H1 (cell line): ENCODE results near the gene OR8B8. TPM values are rescaled to one million over a fixed set of nuclear protein-coding genes. Genes with fewer than 3 reads are reported as not detected.

ENCODE experiments used
- HDAC6 ChIP-seq: IDR thresholded peaks from one replicate; pipeline ENCODE4 v1.7.1; 2012; ENCODE audit warnings: low read depth, mild to moderate bottlenecking, inconsistent platforms, low read length, moderate library complexity
- JUN ChIP-seq: IDR thresholded peaks from 2 replicates; pipeline ENCODE4 v1.6.1; 2011; ENCODE audit warnings: low read depth, mild to moderate bottlenecking, improper control_type of control experiment, low read length
- PHF8 ChIP-seq: fragments of 200-600 bp; sonication (generic); conservative IDR thresholded peaks from 2 replicates; pipeline ENCODE4 v1.7.1; 2012; ENCODE audit warnings: low read depth, mild to moderate bottlenecking, inconsistent platforms, low read length, moderate library complexity
- TAF1 ChIP-seq: IDR thresholded peaks from 2 replicates; pipeline ENCODE4 v1.6.1; 2011; ENCODE audit warnings: mild to moderate bottlenecking, low read depth, low read length
- polyA plus RNA-seq, 7 experiments: library from polyadenylated mRNA; depleted of rRNA in 3 of 7; stranded (reverse) in 5 of 7; unstranded in 2 of 7; fragments of >200 nt in 5 of 7; fragments of 200-250 nt in 2 of 7; gene quantifications; 1 replicate in 5 of 7; 2 replicates in 1 of 7; 4 replicates in 1 of 7; pipeline versions ENCODE4 v1.2.1 to v1.2.3, GENCODE V29; 2011 to 2013; ENCODE audit warnings: missing spikeins in 2 of 7, mixed read lengths in 2 of 7
- total RNA-seq: library from RNA; stranded (reverse); fragmentation: NEBNext Ultra II Directional; extraction: Animal tissue kit (Norgen Biotek cat#: 25700); gene quantifications from 2 replicates; pipeline ENCODE4 v1.2.1, GENCODE V29; 2021

OR8B8 gene
- total and polyA plus RNA-seq, 2 of the 8 experiments (the other 6 are each of a cell fraction or from before 2014, with no cell fraction given) = not detected

DNA sequence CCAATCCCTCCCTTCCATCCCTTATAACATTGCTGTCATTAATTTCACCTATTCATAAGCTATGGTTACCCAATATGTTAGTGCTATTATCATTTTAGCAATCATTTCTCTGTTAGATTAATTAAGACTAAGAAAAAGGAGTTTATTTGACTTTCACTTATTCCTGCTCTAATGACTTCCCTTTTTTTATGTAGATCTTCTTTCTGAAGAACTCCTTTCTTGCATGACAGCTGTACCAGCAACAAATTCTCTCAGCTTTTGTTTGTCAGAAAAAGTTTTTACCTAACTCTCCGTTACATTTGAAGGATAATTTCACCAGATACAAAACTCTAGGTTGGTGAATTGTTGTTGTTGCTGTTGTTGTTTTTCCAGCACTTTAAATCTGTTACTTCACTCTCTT is 28.6 kb upstream of the OR8B8 start (continued):
- TF ChIP-seq PHF8 (no peak), HDAC6 (no peak), JUN (no peak), TAF1 (no peak)
